ACHN (cell line): Measurements from ENCODE around the gene ANAPC4.

ENCODE experiments used
- DNase-seq: peaks from one replicate; pipeline ENCODE4 v3.0.0-alpha.2; 2015
- in situ Hi-C: cut with HindIII; loops from 2 replicates; pipeline ENCODE4 v1.10.0; 2017; ENCODE audit warnings: low sequenced_read_pairs, low pct_ligation_motif_present, low pct_unique_long_range_greater_than_20kb

ANAPC4 gene

DNA sequence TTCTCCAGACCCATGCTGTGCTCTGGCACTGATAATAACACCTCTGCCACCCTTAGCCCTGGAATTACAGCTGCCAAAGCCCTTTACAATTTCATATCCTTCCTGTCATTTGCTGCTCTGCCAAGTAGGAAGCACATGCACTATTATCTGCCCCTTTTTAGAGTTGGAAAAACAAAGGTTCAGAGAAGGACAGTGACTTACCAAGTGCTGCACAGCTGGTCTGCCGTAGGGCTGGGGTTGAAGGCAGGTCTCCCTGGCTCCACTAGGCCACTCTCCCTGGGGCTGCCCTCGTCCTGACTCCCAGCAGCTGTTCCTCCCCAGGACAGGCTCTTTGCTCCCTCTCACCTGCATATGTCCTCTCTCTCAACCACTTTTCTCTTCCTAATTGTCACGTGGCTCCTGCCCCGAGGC is 73.4 kb downstream of the ANAPC4 start:
- in situ Hi-C loops, result no loop called here
- DNase-seq, result no peak

- DNase-seq, result no peak
- in situ Hi-C loops, result no loop called here
Measured at GRCh38 chr4:25451676-25452075, 74.6 kb downstream of the ANAPC4 start.

GRCh38 chr4:25452081-25452480 is 75.0 kb downstream of the ANAPC4 start:
- no peak for DNase-seq
- in situ Hi-C loops, result no loop called here

DNA sequence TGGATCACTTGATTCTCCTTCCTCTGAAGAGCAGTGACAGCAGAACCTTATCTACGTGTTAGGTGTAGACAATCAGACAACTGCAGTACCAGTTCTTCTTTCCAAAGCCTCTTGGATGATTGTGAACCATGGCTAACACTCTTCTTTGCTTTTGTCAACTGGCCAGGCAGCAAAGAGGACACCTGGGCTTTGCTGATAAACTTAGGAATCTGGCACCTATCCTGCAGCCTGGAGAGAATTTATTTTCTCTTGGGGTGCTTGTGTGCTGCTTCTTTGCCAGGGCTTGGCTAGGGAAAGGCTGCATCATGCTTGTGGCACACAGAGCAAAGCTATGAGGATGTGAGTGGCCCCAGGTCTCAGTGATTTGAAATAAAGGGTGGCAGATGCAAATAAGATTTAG is 77.4 kb downstream of the ANAPC4 start:
- no peak for DNase-seq
- in situ Hi-C loops, result no loop called here

DNA sequence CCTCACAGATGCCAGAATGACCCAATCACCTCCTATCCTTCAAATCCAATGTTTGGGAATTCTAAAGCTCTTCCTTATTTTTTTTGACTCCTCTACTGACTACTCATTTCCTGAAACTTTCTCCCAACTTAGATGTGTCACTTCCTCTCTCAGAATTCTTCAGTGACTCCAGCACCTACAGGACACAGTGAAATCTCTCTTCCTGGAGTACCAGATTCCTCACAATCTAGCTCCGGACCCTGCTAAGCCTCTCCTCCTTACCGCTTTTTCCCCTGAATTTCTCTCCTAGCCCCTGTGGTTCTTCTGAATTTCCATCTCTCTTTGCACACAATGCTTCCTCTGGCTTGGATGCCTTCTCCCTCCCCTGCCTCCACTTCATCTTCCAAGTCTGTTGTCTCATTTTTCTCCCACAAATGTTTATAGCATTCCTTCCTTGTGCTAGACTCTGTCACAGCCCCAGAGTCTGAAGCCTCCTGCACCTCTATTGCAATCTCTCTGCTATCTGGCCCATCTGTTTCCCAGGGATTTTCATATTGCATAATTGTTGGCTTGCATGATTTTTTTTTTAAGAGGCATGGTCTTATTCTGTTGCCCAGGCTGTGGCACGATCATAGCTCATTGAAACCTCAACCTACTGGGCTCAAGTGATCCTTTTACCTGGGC is 80.1 kb downstream of the ANAPC4 start:
- in situ Hi-C loops, result no loop called here

GRCh38 chr4:25466966-25467697 is 90.1 kb downstream of the ANAPC4 start:
- in situ Hi-C loops, result no loop called here
- DNase-seq, result no peak

More for the DNA sequence above, 80.1 kb downstream of the ANAPC4 start:
- peak; percentile 17 for DNase-seq

DNA sequence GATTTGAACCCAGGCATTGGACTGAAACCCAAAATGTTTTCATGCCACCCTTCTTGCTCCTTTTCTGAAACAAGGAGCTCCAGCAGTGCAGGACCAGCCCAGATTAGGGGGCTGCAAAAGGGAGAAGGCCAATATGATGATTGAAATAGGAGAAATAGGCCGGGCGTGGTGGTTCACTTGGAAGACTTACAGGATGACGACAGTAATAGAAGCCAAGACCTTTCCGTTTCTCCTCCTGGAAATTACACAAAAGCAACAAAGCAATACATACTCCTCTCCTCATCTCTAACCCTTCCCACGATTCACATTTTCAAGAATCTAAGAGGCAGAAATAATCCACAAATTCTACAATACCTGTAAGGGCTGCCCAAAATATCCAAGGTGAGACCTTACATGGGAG is 90.8 kb downstream of the ANAPC4 start:
- DNase-seq, result no peak
- in situ Hi-C loops, result no loop called here
